ENCODE measurements around the gene ZNF669. TPM values are rescaled to one million over a fixed set of nuclear protein-coding genes. Genes with fewer than 3 reads are reported as not detected.

The ZNF669 gene
- total RNA-seq = 9.1 and 10.6 TPM in 2 replicates

GRCh38 chr1:247103859-247104591 lies at the start of gene ZNF669:
ZNF669 (minus strand) TSS chr1:247104356; CDS start chr1:247104199, 157 bp downstream.

GRCh38 chr1:247078258-247079140 lies 25.7 kb downstream of the ZNF669 start, which contains the start of gene ZNF670:
ZNF670 (minus strand) TSS chr1:247078811; CDS start chr1:247078596, 215 bp downstream.

Other genes starting within 250 kb of the ZNF669 start
- gene AHCTF1, start 172.4 kb downstream of the ZNF669 start, total RNA-seq = 33.1 and 36.3 TPM in 2 replicates
- 1.2 and 2.8 TPM in 2 replicates for gene ZNF695, start 96.3 kb downstream of the ZNF669 start, total RNA-seq
- 5.2 and 6.6 TPM in 2 replicates for gene ZNF670, start 25.5 kb downstream of the ZNF669 start, total RNA-seq
- gene ZNF124, start 67.7 kb upstream of the ZNF669 start, total RNA-seq = 41.3 and 49.7 TPM in 2 replicates
- gene VN1R5, start 151.7 kb upstream of the ZNF669 start, total RNA-seq = not detected in 2 replicates
- 18.4 and 21.8 TPM in 2 replicates for gene ZNF496, start 227.5 kb upstream of the ZNF669 start, total RNA-seq

Measured in articular chondrocyte of knee joint (primary cell).